Activated gamma-delta T cell treated with Interleukin-2 at 50 U/mL for 16 hours (primary cell): ENCODE data around the gene SRGAP1.

ENCODE experiments used
- DNase-seq: peaks from one replicate; pipeline ENCODE4 v3.0.0-alpha.2; 2020

The SRGAP1 gene

DNA sequence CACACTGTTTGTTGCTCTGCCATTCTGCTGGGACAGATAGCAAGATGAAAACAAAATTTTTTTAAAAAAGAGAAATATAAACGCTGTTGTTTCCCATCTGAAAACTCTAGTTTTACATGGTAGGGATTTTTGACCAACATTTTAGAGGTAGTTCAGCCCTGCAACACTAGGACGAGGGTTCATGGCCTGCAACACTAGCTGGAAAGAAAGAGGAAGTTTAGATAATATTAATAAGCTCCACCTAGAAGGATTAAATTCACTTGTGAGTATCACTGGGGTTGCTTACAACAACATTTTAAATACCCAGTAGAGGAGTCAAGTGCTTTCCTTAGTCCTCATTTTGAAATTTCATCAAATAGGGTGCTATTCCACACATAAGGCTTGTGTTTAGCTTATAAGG, 68.2 kb downstream of the SRGAP1 start:
- DNase-seq, result no peak

DNA sequence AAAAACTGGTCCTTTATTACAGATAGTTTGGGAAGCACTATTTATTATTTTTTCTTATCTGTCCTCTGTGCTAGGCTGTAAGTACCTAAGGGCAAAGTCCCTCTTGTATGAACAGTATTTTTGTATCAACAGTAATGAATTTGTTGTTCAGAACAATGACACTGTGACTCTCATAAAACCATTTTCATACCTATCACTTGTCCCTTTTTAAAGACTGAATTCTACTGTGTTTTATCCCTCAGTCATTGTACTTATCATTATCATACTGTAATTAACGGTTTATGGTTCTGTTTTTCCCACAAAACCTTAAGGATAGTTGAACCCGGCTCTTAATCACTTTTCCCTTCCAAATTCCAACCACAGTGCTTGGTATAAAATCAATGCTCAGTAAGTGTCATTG, 69.4 kb downstream of the SRGAP1 start:
- no peak for DNase-seq

DNA sequence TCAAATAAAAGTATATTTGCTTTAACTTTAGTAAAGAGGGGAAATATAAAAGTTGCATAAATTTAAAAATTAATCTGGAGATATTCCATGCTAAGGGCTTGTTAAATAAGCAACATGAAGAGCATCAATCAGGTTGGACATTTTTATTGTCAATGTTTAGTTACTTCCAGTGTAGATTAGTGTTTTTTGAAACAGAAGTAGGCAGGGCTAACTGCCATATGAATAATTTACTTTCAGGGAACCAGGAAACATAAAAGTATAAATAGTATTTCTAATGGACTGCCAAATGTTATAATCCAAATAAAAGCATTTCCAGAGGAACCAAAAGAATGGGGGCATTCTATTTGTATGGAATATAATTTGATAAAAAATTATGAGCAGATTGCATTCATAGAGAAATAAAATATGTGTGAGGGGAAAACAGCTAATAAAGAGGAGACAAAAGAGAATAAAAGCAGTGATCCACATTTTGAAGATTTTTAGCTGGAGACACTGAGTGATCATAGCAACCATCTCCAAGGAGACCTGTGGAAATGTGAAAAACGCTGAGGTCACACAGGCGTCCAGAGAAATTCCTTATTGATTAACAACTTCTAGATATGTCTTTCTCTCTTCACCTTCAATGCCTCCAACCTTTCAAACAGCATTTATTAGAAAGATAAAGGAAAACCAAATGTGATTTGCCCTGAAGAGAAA, 70.8 kb downstream of the SRGAP1 start:
- DNase-seq, result no peak

DNA sequence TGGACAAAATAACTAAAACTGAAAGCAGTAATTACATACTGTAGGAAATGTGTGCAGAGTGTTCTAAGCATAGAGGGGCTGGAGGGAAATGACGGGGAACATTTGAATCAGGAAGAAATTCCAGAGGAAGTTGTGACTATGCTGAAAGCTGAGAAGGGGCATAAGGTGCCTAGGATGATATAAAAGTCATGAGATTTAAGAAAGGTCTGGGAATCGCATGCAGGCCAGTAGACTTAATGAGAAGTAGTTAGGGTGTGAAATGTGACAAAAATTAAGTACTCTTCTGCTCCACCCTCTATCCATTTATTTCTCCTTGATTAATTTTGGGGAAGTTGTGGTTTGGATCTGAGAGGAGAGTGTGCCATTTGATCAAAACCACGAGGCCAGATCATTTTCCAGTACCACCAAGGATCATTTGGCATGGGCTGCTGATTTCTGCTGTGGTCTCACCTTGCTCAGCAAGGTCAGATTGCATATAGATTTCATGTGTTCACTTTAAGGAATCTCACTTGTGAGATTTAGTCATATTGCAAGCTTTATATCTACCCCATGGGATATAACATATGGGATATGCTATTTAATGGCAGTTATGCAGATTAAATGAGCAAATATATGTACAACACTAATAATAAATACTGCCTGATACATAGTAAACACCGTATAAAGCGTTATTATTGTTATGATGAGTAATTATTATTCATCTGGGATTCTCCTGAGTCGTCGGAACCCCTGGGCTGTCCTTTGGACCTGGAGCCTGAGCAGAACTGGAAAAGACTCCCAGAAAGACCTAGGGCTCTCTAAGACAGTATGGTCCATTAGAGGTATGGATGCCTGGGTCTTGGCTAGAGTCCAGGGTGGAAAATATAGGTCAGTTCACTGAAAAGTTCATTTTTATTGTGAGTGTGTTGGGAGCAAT, 72.3 kb downstream of the SRGAP1 start:
- DNase-seq, result no peak

DNA sequence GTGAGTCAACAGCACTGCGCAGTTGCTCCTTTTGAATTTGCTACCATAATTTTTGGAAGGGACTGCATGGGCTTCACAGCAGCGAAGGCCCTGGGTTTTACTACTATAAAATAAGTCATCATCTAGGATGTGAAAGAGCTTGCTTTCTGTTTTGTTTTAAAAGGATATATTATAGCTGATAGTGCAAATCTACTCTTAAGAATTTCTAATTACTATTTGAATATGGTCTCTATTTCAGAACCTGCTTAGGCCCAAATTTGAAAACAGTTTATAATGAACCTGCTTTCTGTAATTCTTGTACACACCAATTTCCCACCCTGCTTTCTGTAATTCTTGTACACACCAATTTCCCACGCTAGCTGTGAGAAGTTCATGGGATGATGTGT, 73.0 kb downstream of the SRGAP1 start:
- DNase-seq, result no peak

DNA sequence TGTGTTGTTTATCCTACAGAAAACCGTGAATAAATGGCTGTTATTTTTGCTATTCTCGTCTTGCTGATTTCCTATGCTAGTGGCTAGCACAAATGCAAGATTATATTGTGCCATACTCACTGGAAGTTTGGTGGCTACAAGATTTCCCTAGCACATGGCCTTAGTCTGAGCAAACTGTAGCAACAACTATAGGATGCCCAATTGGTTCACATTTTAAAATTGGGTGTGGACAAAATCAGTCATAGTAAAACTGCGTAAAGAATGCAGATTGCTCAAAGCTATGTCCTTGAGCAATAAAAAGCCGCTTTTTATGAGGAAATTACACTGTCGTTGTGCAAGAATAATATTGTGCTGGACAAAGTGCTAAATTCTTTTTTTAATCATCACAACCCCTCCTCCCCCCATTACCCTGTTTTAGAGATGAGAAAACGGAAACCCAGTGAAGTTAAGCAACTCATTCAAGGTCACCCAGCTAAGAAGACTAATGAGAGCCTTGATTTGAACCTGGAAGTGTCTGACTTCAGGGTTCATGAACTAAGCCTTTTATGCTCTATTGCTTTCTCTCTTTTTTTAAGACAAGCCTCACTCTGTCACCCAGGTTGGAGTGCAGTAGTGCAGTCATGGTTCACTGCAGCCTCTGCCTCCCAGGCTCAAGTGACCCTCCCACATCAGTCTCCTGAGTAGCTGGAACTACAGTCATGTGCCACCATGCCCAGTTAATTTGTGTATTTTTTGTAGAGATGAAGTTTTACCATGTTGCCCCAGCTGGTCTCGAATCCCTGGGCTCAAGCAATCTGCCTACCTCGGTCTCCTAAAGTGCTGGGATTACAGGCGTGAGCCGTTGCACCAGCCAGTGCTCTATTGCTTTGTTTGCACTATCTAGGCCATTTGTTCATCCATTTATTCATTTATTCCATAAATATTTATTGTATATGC, 73.6 kb downstream of the SRGAP1 start:
- DNase-seq, result no peak

DNA sequence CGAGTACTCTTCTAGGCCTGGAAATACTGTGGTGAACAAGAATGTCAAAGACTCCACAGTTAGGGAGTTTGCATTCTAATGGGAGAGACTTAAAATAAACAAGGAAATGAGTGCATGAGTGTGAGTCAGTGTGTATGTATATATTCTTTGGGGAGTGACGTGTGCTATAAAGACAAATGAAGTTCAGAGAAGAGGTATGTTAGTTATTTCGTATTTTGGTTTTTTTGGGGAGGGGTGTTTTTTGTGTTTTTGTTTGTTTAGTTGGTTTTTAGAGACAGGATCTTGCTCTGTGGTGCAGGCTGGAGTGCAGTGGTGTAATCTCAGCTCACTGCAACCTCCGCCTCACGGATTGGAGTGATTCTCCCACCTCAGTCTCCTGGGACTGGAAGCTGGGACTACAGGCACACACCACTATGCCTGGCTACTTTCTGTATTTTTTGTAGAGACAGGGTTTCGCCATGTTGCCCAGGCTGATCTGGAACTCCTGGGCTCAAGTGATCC, 74.3 kb downstream of the SRGAP1 start:
- no peak for DNase-seq

DNA sequence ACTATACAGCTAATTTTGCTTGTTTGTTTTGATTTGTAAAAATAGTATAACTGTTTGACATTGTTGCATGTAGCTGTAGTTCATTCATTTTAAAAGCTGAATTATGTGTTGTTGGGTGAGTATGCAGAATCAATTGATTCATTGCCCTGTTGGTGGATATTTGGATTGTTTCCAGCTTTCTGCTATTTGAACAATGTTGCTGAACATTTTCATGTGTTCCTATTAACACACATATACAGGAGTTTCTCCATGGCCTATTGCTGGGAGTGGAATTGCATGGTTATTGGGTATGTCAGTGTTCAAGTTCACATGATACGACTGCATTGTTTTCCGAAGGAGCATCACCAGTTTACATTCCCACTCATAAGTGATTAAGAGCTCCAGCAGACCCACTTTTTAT, 75.3 kb downstream of the SRGAP1 start:
- DNase-seq, result no peak

DNA sequence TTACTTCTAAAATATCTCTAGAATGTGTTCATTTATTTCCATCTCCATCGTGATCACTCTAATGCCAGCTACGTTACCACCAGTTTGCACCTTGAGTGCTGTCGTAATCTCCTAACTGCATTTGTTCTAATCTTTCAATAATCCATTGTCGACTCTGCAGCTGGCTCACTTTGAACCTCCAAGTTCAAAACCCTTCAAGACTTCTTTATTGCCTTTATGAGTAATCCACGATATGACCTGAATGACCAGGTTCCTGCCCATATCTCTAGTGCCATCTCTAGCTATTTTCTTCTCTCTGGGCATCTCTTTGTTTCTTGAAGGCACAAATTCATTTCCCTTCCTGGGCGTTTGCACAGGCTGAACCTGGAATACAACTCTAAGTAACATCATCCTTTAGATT, 76.7 kb downstream of the SRGAP1 start:
- DNase-seq, result no peak

DNA sequence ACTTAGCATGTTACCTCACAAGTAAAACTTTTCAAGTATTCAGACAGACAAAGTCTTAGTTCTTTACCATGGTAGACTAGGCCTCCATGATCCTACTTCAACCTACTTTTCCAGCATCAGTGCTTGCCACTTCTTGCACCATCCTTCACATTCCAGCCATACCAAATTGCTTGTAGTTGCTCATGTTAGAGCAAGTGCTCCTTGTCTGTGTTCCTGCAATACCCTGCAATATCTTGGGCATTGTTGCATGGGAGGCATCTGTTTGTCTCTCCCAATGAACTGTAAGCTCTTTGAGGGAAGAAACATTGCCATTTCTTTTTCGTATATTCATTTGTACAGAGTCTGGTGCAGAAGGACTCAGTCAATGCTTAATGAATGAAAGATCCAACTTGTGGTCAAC, 78.0 kb downstream of the SRGAP1 start:
- DNase-seq, result no peak

DNA sequence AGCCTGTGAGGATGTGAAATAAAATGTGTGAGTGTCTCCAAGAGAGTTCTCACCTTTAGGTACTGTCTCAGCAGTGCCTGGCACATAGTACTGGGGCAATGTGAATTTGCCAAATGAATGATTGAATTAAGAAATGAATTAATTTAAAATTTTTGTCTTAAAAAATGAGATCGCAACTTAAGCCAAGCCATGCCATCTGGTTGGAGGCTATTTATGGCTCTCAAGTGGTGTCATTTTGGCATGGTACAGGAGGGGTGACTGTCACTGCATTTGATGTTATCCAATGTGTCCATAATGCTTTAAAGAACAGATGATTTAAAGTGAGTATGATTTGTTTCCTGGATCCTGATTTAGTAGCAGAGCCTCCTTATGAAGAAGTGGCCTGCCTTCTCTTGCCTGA, 80.3 kb downstream of the SRGAP1 start:
- DNase-seq, result no peak

DNA sequence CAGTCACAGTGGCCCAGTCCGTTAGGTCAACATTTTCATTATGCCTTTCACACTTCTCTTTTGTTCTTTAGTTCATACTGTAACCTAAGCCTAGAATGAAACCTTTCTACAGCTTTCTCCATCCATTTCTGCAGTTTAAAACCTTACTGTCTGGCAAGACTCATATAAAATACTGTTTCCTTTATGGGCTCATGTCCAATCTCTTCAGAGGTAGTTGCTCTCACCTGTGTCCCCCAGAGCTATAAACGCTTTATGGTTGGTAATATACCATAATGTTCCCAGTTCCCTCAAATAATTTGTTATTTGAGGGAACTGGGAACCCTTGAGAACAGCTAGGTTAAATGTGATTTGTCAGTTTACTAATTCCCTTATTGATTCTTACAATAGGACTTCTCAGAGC, 83.0 kb downstream of the SRGAP1 start:
- DNase-seq, result no peak

DNA sequence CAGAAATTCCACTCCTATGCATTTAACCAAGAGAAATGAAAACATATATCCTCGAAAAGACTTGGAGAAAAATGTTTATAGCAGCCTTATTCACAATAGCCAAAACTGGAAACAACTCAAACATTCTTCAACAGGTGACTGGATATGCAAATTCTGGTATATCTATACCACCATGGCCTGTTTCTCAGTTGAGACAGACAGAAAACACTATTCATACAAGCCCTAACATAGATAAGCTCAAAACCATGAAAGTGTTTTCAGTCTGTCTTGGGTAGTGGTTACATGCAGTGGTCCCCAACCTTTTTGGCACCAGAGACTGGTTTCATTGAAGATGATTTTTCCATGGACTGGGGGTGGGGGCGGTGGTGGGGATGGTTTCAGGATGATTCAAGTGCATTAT, 83.8 kb downstream of the SRGAP1 start:
- no peak for DNase-seq

DNA sequence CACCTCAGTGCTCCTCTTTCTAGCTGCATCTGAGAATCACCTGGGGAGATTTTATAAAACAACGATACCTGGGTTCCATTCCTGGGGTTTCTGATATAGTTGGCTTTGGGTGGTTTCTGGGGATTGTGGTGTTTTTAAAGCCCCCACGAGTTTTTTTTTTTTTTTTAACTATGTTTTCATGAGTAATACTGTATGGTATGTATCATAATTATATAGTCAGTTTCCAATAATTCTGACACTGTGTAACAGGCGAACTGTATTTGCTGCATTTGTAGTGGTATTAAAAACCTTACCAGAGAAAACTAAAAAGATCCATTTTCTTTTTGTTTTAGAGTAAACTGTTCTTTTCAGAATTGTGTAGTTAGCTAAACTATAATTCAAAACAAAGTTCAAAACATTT, 84.9 kb downstream of the SRGAP1 start:
- no peak for DNase-seq

DNA sequence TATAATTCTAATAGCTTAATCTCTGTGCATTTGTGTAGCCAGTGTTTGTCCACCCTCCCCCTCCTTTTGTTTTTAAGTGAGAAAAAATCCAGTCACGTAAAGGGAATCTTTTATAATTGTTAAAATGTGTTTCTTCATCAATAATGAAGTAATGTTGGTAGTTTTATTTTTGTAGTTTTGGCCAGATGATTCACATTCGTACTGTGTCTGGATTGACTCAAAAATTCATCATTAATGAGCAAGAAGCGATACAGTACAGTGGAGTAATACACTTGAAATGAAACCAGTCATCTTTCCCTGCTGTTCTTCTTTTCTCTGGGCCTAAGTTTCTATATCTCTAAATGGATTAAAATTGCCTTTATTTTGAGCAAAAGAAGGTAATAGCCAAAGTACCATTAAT, 86.5 kb downstream of the SRGAP1 start:
- DNase-seq, result no peak

DNA sequence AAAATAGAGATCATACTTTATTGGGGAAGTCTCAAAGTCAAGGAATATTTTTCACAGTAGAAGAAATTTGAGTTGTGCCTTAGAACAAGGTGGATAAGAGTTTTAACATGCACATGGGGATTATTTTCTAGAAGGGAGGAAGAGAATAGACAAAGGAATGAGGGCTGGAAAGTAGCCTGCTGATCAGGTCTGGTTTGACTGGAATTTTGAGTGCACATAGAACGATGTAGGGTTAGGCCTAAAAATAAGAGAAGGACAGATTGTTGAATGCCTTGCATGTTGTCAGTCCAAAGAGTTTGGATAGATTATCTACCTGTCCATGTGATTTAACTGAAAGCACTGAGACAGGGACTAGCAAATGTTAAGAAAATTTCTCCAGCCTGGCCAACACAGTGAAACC, 87.2 kb downstream of the SRGAP1 start:
- DNase-seq, result no peak

DNA sequence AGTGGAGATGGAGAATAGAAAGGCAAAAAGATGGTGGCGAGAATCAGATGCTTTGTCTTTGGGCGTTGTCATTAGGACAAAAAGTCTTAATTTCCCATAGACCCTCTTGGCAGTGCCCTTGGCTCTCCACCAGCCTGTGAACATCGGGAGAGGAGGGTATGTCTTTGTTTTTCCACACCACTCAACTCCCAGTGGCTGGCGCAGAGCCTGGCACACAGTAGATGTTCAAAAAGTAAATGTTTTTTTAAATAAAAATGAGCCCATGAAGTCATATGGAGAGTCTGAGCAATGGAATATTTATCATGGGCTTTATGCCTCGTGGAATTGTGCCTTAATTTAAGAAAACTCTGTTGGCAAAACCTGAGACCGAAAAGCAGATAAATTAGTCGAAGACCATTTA, 90.4 kb downstream of the SRGAP1 start:
- no peak for DNase-seq

DNA sequence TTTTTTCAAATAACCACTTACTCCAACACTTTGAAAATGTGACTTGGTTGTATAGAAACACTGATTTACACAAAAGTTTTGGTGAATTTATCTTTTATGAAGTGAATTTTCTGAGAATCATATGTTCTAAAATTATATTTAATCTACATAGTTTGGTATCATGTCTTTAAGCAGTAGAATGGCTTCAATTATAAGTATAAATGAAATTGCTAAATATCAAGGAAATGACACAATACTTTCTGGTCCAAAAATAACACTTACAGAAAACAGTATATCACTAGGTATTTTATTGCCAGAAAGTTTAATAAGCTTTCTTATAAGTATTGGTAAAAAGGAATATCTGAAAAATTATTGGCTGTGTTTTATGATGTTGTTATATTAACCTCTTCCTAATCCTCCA, 90.9 kb downstream of the SRGAP1 start:
- DNase-seq, result no peak

DNA sequence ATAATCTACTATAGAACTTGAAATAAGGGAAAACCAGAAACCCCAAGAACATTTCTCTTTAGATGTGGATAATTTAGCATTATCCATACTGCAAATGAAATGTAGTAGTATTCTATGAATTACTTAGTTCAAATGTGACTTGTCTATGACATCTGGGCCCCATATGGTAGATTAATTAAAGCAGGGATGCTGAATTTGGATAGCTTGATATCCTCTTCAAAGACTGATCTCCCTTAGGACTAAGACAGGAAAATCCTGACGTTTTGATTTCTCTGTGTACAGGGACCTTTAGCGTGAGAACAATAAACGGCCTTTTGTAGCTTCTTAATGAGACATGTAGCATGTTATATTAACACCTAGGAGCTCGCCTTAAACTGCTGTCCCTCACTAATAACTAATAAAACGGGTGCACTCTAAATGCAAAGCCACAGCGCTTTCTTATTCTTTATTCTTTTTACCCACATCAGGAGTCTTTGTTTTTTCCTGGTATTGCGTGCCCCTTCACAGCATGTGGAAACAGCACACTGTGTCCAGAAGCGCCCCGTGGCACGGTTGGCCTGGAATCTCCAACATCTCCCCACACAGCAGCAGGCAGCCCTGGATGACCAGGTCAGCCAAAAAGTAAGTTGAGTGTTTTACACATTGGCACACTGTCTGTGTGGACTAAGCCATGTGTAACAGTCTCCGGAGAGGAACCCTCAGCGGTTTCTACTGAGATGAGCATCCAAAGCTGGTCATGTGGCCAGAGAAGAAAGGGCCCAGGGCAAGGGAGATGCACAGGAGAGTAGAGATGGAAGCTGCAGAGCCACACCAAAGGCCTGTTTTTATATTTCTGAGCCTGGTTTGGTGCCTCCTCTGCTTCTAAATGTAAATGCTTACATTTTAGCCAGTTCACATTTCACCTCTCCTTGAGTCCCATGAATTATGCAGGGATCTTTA, 93.1 kb downstream of the SRGAP1 start:
- no peak for DNase-seq

DNA sequence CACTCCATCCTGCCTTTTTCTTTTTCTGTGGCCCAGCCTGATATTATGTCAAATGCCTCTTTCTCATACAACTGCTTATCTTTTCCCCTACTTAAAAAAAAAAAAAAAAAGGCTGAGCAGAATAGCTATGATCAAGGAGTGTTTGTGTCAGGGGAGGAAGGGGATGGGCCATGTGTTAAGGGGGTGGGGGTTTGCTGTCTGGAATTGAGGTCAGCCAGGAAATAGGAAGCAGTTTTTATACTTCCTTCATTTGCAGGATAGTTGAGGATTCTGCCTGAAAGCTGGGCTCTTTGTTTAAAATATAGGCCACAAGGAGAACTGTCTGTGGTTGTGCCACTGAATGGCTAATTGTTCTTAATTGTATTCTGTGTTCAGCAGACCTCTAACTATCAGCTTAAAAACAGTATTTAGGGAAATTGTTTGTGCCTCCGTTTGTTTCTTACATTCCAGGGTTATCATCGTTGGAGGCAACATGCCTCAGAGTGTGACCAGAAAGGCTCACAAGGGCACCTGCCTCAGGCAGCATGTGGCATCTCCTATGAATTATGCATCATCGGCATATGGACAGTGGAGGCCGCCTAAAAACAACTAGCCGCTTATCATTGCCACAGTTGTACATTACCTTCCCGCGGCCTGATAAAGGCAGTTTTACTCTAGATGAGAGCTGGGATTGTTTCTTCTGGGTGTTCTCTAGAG, 96.0 kb downstream of the SRGAP1 start:
- no peak for DNase-seq

DNA sequence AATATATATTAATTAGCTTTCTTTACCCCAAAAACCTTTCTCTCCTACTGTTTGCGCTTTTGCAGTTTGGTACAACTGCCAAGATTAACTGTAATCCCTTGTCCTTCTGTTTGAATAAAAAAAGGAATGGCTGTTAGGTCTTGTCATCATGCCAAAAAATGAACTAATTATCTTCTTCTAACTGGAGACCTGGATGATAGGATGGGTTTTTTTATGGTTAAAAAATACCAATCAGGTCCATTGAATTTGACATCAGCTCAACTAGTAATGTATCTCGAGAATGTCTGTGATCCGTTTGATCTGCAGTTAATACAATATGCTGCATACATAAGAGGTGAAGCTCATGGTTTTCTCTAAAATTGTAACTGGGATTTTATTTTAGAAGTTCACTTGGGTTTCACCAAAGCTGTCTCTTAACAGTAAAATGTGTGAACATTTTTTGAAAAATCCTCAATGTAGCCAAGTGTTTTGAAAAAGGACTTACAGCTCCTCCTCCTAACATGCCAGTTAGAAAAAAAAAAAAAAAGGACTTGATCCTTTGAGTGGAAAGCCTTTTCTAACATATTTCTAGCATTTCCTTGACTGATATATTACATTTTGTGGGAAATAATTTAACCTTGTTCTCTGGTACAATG, 96.8 kb downstream of the SRGAP1 start:
- no peak for DNase-seq
